Cortex of kidney (tissue), 1 donor: ENCODE results near the gene SPOCK2.

Experiments used
- DNase-seq: peaks from one replicate; lab custom pipeline; 2025; lab: John Stamatoyannopoulos, UW

SPOCK2 gene

GRCh38 chr10:72107325-72108003, 19.1 kb upstream of the SPOCK2 start:
- DNase-seq = no peak

GRCh38 chr10:72106896-72107295, 18.5 kb upstream of the SPOCK2 start:
- DNase-seq = no peak

GRCh38 chr10:72106154-72106849, 18.0 kb upstream of the SPOCK2 start:
- no peak for DNase-seq

GRCh38 chr10:72105710-72106109, 17.4 kb upstream of the SPOCK2 start:
- no peak for DNase-seq

GRCh38 chr10:72105098-72105475, 16.7 kb upstream of the SPOCK2 start:
- no peak for DNase-seq

GRCh38 chr10:72104472-72105097, 16.2 kb upstream of the SPOCK2 start:
- no peak for DNase-seq

- no peak for DNase-seq
Observed at GRCh38 chr10:72099600-72099921, 11.2 kb upstream of the SPOCK2 start.

- DNase-seq = no peak
Observed at GRCh38 chr10:72098836-72099599, 10.7 kb upstream of the SPOCK2 start.

GRCh38 chr10:72098301-72098835, 10.0 kb upstream of the SPOCK2 start:
- no peak for DNase-seq

GRCh38 chr10:72097448-72098300, 9.3 kb upstream of the SPOCK2 start:
- DNase-seq = no peak

GRCh38 chr10:72096115-72097000, 8.0 kb upstream of the SPOCK2 start:
- no peak for DNase-seq

- no peak for DNase-seq
Observed at GRCh38 chr10:72095195-72095594, 6.8 kb upstream of the SPOCK2 start.

GRCh38 chr10:72094574-72094973, 6.2 kb upstream of the SPOCK2 start:
- DNase-seq = no peak

- no peak for DNase-seq
Observed at GRCh38 chr10:72093450-72093849, 5.1 kb upstream of the SPOCK2 start.

- DNase-seq = no peak
Observed at GRCh38 chr10:72092987-72093386, 4.6 kb upstream of the SPOCK2 start.

- no peak for DNase-seq
Observed at GRCh38 chr10:72092171-72092924, 4.0 kb upstream of the SPOCK2 start.

GRCh38 chr10:72090326-72090725, 2.0 kb upstream of the SPOCK2 start:
- no peak for DNase-seq

- DNase-seq = no peak
Observed at GRCh38 chr10:72089618-72090017, 1.3 kb upstream of the SPOCK2 start.

GRCh38 chr10:72088889-72089575, 681 bp upstream of the SPOCK2 start:
- DNase-seq = no peak
